ENCODE data around the gene RBMX.

The RBMX gene

DNA sequence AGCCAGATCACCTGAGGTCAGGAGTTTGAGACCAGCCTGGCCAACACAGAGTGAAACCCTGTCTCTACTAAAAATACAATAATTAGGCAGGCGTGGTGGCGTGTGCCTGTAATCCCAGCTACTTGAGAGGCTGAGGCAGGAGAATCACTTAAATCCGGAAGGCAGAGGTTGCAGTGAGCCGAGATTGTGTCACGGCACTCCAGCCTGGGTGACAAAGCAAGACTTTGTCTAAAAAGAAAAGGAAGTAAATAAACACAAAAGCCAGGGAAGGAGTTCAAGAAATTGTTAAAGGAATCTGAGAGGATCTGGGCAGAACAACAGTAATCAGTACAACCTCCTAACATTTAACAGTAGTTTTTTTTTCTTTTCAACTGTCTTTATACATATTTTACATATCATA is 51.1 kb downstream of the RBMX start:
- no peak for DNase-seq

- DNase-seq = no peak
These were observed 51.7 kb downstream of the RBMX start for GRCh38 chrX:136828830-136829229.

GRCh38 chrX:136827026-136827425 is 53.5 kb downstream of the RBMX start:
- no peak for DNase-seq

DNA sequence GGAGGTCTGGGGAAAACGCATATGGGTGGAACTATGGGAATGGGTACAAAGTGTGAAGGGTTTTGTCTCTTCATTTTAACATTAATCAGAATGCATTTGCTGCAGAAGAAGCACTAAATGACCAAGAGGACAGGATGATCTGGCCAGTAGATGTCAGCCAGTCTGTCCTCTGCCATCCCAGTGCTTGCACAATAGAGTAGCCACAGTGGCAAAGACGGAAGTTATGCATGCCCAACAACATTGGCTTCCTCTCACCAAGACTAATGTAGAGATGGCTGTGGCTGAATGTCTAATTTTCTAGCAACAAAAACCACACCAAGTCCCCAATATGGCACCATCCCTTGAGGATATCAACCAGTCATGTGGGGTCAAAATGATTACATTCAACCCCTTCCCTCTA is 54.8 kb downstream of the RBMX start:
- DNase-seq = no peak

Measured in DMS79 (cell line).